ENCODE results near the gene RPL27.
"Not testable (repeated sequence)": the region's sequence is repeated elsewhere in the genome, so short reads cannot be mapped to it uniquely, and the experiment has no call there.

The RPL27 gene

GRCh38 chr17:42997984-42998938 is at the start of gene RPL27:
RPL27 (plus strand) TSS chr17:42998419; CDS start chr17:42998751, 332 bp downstream.
- DNase-seq (ENCODE audit: insufficient read length, low spot score): peak; percentile 98
- FAIRE-seq: peak; percentile 98

- DNase-seq (ENCODE audit: insufficient read length, low spot score) (no peak), FAIRE-seq (no peak)
Observed at GRCh38 chr17:42950044-42950783, 48.0 kb upstream of the RPL27 start.

- DNase-seq (ENCODE audit: insufficient read length, low spot score): no peak
- peak; percentile 62 for FAIRE-seq
Observed at GRCh38 chr17:42953669-42954068, 44.5 kb upstream of the RPL27 start.

DNA sequence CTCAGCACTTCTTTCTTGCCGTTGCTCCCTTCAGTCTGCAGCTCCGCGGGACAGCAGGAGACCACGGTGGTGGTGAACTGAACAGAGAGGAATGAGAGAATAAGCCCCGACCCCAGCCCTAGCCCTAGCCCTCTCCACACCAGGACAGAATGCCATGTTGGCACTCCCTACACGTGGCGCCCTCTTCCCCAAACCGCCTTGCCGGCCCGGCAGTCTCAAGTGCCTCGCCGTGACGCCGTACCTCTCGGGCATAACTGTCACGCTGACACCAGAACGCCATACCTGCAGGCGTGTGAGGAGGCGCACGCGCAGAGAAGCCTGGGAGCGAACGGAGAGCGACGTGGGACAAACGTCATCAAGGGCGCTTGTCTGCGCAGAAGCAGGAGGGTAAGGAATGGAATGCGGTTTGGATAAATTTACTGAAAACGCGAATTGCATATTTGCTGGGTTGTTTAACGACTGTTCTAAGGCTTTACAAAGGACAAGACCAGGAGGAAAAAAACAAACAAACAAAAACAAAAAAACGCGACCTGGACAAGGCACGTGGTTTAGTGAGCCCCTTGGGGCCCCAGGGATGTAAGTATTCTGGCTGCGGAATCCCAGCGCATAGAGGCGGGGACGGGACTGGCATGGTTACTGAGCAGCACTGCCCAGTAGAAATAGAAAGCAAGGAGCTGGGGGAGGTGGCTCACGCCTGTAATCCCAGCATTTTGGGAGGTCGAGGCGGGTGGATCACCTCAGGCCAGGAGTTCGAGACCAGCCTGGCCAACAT is 33.9 kb upstream of the RPL27 start, which contains the start of gene AARSD1:
AARSD1 (minus strand) TSS at position 294 of the 772 bp plus-strand sequence; CDS start at position 280, 14 bp downstream.
- DNase-seq (ENCODE audit: insufficient read length, low spot score) (peak; percentile 97), FAIRE-seq (peak; percentile 97)

- DNase-seq (ENCODE audit: insufficient read length, low spot score): no peak
Observed at GRCh38 chr17:42967925-42968324, 30.3 kb upstream of the RPL27 start.

GRCh38 chr17:42969001-42969581 is 29.1 kb upstream of the RPL27 start:
- DNase-seq (ENCODE audit: insufficient read length, low spot score): no peak
- FAIRE-seq: no peak

More at GRCh38 chr17:42967925-42968324, 30.3 kb upstream of the RPL27 start:
- no peak for FAIRE-seq

- no peak for FAIRE-seq
- no peak for DNase-seq (ENCODE audit: insufficient read length, low spot score)
Observed at GRCh38 chr17:42971589-42971988, 26.6 kb upstream of the RPL27 start.

DNA sequence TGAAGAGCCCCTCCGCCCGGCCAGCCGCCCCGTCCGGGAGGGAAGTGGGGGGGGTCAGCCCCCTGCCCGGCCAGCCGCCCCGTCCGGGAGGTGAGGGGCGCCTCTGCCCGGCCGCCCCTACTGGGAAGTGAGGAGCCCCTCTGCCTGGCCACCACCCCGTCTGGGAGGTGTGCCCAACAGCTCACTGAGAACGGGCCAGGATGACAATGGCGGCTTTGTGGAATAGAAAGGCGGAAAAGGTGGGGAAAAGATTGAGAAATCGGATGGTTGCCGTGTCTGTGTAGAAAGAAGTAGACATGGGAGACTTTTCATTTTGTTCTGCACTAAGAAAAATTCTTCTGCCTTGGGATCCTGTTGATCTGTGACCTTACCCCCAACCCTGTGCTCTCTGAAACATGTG is 24.9 kb upstream of the RPL27 start:
- FAIRE-seq; DNase-seq (ENCODE audit: insufficient read length, low spot score): not testable (repeated sequence)

- no peak for DNase-seq (ENCODE audit: insufficient read length, low spot score)
- FAIRE-seq: no peak
Observed at GRCh38 chr17:42975265-42975664, 23.0 kb upstream of the RPL27 start.

DNA sequence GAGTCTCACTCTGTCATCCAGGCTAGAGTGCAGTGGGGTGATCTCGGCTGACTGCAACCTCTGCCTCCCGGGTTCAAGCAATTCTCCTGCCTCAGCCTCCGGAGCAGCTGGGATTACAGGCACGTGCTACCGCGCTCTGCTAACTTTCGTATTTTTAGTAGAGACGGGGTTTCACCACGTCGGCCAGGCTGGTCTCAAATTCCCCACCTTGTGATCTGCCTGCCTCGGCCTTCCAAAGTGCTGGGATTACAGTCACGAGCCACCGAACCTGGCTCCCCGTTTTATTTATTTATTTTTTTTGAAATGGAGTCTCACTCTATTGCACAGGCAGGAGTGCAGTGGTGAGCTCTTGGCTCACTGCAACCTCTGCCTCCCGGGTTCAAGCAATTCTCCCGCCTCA is 22.5 kb upstream of the RPL27 start:
- not testable (repeated sequence) for DNase-seq (ENCODE audit: insufficient read length, low spot score); FAIRE-seq

- peak; percentile 68 for DNase-seq (ENCODE audit: insufficient read length, low spot score)
Observed at GRCh38 chr17:42979511-42980273, 18.5 kb upstream of the RPL27 start, which contains the start of gene PTGES3L. PTGES3L (minus strand) TSS chr17:42980080; CDS start chr17:42980053, 27 bp downstream.

DNA sequence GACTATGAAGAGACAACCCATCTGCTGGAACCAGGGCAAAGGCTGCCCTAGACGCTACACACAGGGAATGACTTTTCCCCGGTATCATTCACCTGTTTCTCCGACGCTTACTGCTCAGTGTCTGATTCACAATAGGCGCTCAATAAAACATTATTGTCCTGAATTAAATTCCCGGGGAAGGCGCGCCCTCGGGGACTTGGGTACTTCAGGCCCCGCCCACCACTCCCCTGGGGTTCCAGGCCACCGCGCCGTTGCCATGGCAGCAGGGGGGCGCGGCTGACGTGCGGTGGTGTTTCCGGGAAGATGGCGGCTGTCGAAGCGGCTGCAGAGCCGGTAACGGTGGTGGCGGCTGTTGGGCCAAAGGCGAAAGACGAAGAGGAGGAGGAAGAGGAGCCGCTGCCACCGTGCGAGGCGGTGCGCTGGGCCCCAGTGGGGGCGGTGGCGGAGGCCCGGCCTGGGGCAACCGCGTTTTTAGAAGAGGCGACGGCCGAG is 17.9 kb upstream of the RPL27 start, which contains the start of gene RUNDC1:
RUNDC1 (plus strand) TSS at position 292 of the 492 bp plus-strand sequence; CDS start at position 304, 12 bp downstream.
- FAIRE-seq (peak; percentile 38), DNase-seq (ENCODE audit: insufficient read length, low spot score) (peak; percentile 94)

More at GRCh38 chr17:42979511-42980273, 18.5 kb upstream of the RPL27 start, which contains the start of gene PTGES3L:
- peak; percentile 36 for FAIRE-seq

GRCh38 chr17:42980766-42981397 is 17.3 kb upstream of the RPL27 start:
- DNase-seq (ENCODE audit: insufficient read length, low spot score): peak; percentile 63
- FAIRE-seq: peak; percentile 13

DNA sequence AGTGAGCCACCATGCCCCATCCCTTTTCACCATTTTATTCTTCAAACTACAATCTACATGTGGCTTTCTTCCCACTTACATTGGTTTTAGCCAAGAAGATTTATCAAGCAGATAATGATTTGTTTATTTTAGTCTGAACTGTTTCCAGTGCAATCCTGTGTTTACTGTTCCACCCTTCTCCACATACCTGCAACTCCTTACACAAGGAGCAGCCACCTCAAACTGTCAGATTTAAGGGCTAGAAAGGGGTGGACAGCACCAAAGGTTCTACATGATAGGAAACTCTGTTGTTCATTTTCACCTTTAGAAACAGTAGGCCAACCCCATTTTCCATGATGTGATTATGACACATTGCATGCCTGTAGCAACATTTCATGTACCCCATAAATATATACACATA is 16.0 kb upstream of the RPL27 start:
- no peak for DNase-seq (ENCODE audit: insufficient read length, low spot score)
- no peak for FAIRE-seq

GRCh38 chr17:42985225-42985624 is 13.0 kb upstream of the RPL27 start:
- DNase-seq (ENCODE audit: insufficient read length, low spot score) (no peak), FAIRE-seq (no peak)

DNA sequence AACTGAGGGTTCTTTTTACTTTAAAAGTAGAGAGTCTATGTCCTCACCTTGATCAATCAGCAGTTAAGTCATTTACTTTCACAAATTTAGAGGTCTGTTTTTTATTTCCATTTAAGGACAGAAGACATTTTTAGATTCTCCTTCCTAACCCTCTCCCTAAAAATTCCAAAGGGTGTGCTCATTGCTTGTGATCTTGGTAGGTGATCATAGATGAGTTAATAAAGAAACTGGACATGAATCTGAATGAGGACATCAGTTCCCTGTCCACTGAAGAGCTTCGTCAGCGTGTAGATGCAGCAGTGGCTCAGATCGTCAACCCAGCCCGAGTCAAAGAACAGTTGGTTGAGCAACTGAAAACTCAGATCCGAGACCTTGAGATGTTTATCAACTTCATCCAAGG is 9.1 kb upstream of the RPL27 start:
- FAIRE-seq: no peak
- no peak for DNase-seq (ENCODE audit: insufficient read length, low spot score)

GRCh38 chr17:42989726-42990652 is 8.2 kb upstream of the RPL27 start:
- FAIRE-seq: peak; percentile 4
- DNase-seq (ENCODE audit: insufficient read length, low spot score): no peak

Data from HTR-8/SVneo (cell line).